Small intestine (tissue), 7 donors: Measurements from ENCODE around the gene PSMB8. TPM values are rescaled to one million over a fixed set of nuclear protein-coding genes. Genes with fewer than 3 reads are reported as not detected.
"Not testable (repeated sequence)": the region's sequence is repeated elsewhere in the genome, so short reads cannot be mapped to it uniquely, and the experiment has no call there.

Source experiments
- DNase-seq, 2 donors: peaks; one replicate each; pipeline versions ENCODE4 v3.0.0 to v3.0.0-alpha.2; 2013
- FAIRE-seq: peaks from 2 replicates; lab custom pipeline; 2012; peaks lifted over from hg19 to GRCh38; lab: Jason Lieb, UNC
- H3K27ac ChIP-seq, 3 donors: one replicate each; pipeline ENCODE4 v1.5.1; 2013; ENCODE audit warnings: low read length in 2 of 3, mild to moderate bottlenecking in 2 of 3, control low read depth in 1 of 3, inconsistent platforms in 1 of 3, low read depth in 1 of 3, moderate library complexity in 1 of 3
- H3K27me3 ChIP-seq, 3 donors: one replicate each; pipeline ENCODE4 v1.6.1; 2013; ENCODE audit warnings: low read length in 3 of 3, inconsistent platforms in 1 of 3; ENCODE audit not compliant: control insufficient read depth in 3 of 3, insufficient read depth in 3 of 3
- H3K36me3 ChIP-seq, 3 donors: one replicate each; pipeline ENCODE4 v1.6.1; 2013; ENCODE audit warnings: low read length in 3 of 3, inconsistent platforms in 1 of 3, low read depth in 1 of 3, mild to moderate bottlenecking in 1 of 3, moderate library complexity in 1 of 3; ENCODE audit not compliant: control insufficient read depth in 3 of 3, insufficient read depth in 2 of 3
- H3K4me1 ChIP-seq, 3 donors: one replicate each; pipeline ENCODE4 v1.6.1; 2013; ENCODE audit warnings: low read length in 2 of 3, inconsistent platforms in 1 of 3, low read depth in 1 of 3, mild to moderate bottlenecking in 1 of 3, moderate library complexity in 1 of 3; ENCODE audit not compliant: control insufficient read depth in 3 of 3, insufficient read depth in 2 of 3
- H3K4me3 ChIP-seq, 3 donors: one replicate each; pipeline ENCODE4 v1.5.1; 2013; ENCODE audit warnings: low read length in 3 of 3, control low read depth in 1 of 3, inconsistent platforms in 1 of 3, low read depth in 1 of 3, mild to moderate bottlenecking in 1 of 3, moderate library complexity in 1 of 3
- H3K9me3 ChIP-seq, 2 donors: one replicate each; pipeline ENCODE4 v1.6.1; 2013; ENCODE audit warnings: low read depth in 1 of 2, low read length in 1 of 2; ENCODE audit not compliant: control insufficient read depth in 2 of 2, insufficient read depth in 1 of 2
- WGBS, 3 donors: extraction: QIAGEN DNeasy Blood & Tissue Kit; methylation state at CpG; one replicate each; pipeline ENCODE4 v1.1.7; 2013; 5-methylcytosine and 5-hydroxymethylcytosine counted together
- polyA plus RNA-seq, 4 donors: library from polyadenylated mRNA; stranded (reverse) in 3 of 4; unstranded in 1 of 4; fragments of 200-250 nt in 3 of 4; fragments of 120-200 nt in 1 of 4; gene quantifications; one replicate each; pipeline versions ENCODE4 v1.2.1 to v1.2.3, GENCODE V29; 2013
- donor health status: healthy with polysubstance abuse.
- donor health status: control.
- donor health status: control.
- donor health status: Bipolar disorder and iron deficiency.
- donor health status: healthy.

The PSMB8 gene
- polyA plus RNA-seq, 4 donors = 48.0 to 329 (median 293) TPM

GRCh38 chr6:32815996-32816395, 27.9 kb downstream of the PSMB8 start:
- FAIRE-seq (no peak), DNase-seq (no peak)
- Histone ChIP-seq H3K36me3 (no peaks in the 10 kb centered on the region), H3K4me3 (no peak overlapping the region), H3K4me1 (no peaks in the 10 kb centered on the region), H3K9me3 (no peaks in the 10 kb centered on the region), H3K27ac (no peak overlapping the region), H3K27me3 (peaks cover 0 to 13% (median 0%) of the 10 kb centered on the region in 3 donors)
- 79 to 85% (median 82%) methylated on average over 2 of the region's 2 CpGs for WGBS, 3 donors

DNA sequence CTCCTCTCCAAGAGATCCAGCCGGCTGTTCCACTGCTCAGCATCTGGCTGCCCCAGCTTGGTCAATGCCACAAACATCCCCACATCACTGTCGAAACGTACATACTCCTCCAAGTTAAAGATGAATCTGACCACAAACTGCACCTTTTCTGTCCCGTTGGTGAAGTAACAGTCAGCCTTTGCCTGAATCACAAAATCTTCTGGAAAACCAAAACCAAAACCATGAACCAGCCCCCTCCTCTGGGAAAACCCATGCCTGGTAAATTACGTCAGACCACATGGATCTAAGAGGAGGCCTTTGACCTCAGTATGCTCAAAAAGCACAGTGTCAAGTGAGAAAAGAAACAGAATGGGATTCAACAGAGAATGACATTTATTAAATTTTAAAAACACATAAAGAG, 28.7 kb downstream of the PSMB8 start:
- 61 to 83% (median 76%) methylated on average over 5 of the region's 5 CpGs for WGBS, 3 donors
- peaks cover 0 to 13% (median 0%) of the 10 kb centered on the region in 3 donors for H3K27me3 ChIP-seq
- no peak overlapping the region for H3K27ac ChIP-seq
- H3K4me1 ChIP-seq = no peaks in the 10 kb centered on the region
- no peak overlapping the region for H3K4me3 ChIP-seq
- H3K9me3 ChIP-seq = no peaks in the 10 kb centered on the region
- no peaks in the 10 kb centered on the region for H3K36me3 ChIP-seq
- DNase-seq = no peak
- FAIRE-seq = no peak

- H3K27me3 ChIP-seq = peaks cover 0 to 13% (median 0%) of the 10 kb centered on the region in 3 donors
- no peaks in the 10 kb centered on the region for H3K4me1 ChIP-seq
- FAIRE-seq (no peak), DNase-seq (no peak)
- H3K27ac ChIP-seq = no peak overlapping the region
- no peak overlapping the region for H3K4me3 ChIP-seq
- 71 to 84% (median 80%) methylated on average over 2 of the region's 2 CpGs for WGBS, 3 donors
- no peaks in the 10 kb centered on the region for H3K36me3 ChIP-seq
- H3K9me3 ChIP-seq = no peaks in the 10 kb centered on the region
Observed at GRCh38 chr6:32814145-32814544, 29.7 kb downstream of the PSMB8 start.

GRCh38 chr6:32809171-32809570, 34.7 kb downstream of the PSMB8 start:
- WGBS, 3 donors = 3 to 43% (median 39%) methylated on average over 1 of the region's 1 CpG

DNA sequence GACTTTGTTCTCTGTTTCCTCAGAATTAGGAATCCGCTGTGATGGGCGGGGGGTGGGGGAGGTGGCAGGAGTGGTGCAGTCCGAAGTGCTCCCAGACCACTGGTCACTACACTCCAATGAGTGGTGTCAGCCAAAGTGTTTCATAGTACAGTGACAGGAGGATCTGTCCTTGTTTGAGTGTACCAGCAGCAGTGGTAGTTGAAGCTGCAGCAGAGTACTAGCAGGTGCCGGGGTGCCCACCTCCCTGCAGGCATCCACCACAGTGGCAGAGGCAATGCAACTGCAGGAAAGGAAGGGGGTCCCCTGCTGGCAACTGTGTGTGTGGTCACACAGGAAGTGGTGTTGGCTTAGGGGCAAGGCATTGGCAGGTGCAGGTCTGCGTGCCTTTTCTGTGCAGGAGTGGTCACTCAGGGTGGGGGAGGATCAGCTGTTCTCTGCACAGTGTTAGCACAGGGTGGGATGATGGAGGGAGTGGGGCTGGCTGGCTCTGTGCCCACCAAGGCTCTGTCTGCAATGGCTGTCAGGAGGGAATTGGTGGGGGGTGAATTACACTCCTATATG, 36.7 kb downstream of the PSMB8 start:
- no peak for DNase-seq
- Histone ChIP-seq H3K27ac (no peak overlapping the region), H3K9me3 (no peaks in the 10 kb centered on the region), H3K4me3 (no peak overlapping the region), H3K27me3 (peaks cover 0 to 6% (median 0%) of the 10 kb centered on the region in 3 donors), H3K4me1 (no peaks in the 10 kb centered on the region), H3K36me3 (no peaks in the 10 kb centered on the region)
- WGBS, 3 donors = 76 to 84% (median 80%) methylated on average over 5 of the region's 5 CpGs
- no peak for FAIRE-seq

More at GRCh38 chr6:32809171-32809570, 34.7 kb downstream of the PSMB8 start:
- no peaks in the 10 kb centered on the region for H3K4me1 ChIP-seq
- DNase-seq (no peak), FAIRE-seq (no peak)
- H3K27ac ChIP-seq = no peak overlapping the region
- H3K4me3 ChIP-seq = no peak overlapping the region
- no peaks in the 10 kb centered on the region for H3K9me3 ChIP-seq
- H3K27me3 ChIP-seq = peaks cover 0 to 14% (median 0%) of the 10 kb centered on the region in 3 donors
- H3K36me3 ChIP-seq = no peaks in the 10 kb centered on the region

DNA sequence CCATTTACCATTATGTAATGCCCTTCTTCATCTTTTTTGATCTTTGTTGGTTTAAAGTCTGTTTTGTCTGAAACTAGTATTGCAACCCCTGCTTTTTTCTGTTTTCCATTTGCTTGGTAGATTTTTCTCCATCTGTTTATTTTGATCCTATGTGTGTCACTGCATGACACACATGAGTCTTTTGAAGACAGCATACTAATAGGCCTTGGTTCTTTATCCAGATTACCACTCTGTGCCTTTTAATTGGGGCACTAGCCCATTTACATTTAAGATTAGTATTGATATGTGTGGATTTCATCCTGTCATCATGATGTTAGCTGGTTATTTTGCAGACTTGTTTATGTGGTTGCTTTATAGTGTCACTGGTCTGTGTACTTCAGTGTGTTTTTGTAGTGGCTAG, 38.4 kb downstream of the PSMB8 start:
- H3K4me1 ChIP-seq, H3K27ac ChIP-seq, H3K27me3 ChIP-seq, FAIRE-seq, H3K36me3 ChIP-seq, DNase-seq, H3K9me3 ChIP-seq, H3K4me3 ChIP-seq: not testable (repeated sequence)

DNA sequence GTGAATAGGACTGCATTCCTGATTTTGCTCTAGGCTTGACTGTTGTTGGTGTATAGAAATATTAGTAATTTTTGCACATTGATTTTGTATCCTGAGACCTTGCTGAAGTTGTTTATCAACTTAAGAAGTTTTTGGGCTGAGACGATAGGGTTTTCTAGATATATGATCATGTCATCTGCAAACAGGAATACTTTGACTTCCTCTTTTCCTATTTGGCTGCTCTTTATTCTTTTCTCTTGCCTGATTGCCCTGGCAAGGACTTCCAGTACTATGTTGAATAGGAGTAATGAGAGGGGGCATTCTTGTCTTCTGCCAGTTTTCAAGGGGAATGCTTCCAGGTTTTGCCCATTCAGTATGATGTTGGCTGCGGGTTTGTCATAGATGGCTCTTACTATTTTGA, 40.4 kb downstream of the PSMB8 start:
- FAIRE-seq (no peak), DNase-seq (no peak)
- WGBS, 3 donors = 40 to 76% (median 63%) methylated on average over 2 of the region's 2 CpGs
- peaks cover 0 to 5% of the 10 kb centered on the region in 2 donors for H3K9me3 ChIP-seq
- H3K27me3 ChIP-seq = peaks cover 0 to 16% (median 6%) of the 10 kb centered on the region in 3 donors
- no peak overlapping the region for H3K27ac ChIP-seq
- no peaks in the 10 kb centered on the region for H3K36me3 ChIP-seq
- H3K4me3 ChIP-seq = no peak overlapping the region
- no peaks in the 10 kb centered on the region for H3K4me1 ChIP-seq

GRCh38 chr6:32799740-32800139, 44.1 kb downstream of the PSMB8 start:
- peaks cover 0 to 5% of the 10 kb centered on the region in 2 donors for H3K9me3 ChIP-seq
- H3K27ac ChIP-seq = no peak overlapping the region
- no peaks in the 10 kb centered on the region for H3K4me1 ChIP-seq
- no peak for FAIRE-seq
- no peaks in the 10 kb centered on the region for H3K36me3 ChIP-seq
- DNase-seq = no peak
- 84 to 96% (median 88%) methylated on average over 3 of the region's 3 CpGs for WGBS, 3 donors
- H3K27me3 ChIP-seq = peaks cover 0 to 33% (median 6%) of the 10 kb centered on the region in 3 donors
- no peak overlapping the region for H3K4me3 ChIP-seq

GRCh38 chr6:32799168-32799567, 44.7 kb downstream of the PSMB8 start:
- no peak overlapping the region for H3K27ac ChIP-seq
- peaks cover 0 to 5% of the 10 kb centered on the region in 2 donors for H3K9me3 ChIP-seq
- no peak overlapping the region for H3K4me3 ChIP-seq
- no peaks in the 10 kb centered on the region for H3K4me1 ChIP-seq
- H3K27me3 ChIP-seq = peaks cover 0 to 36% (median 7%) of the 10 kb centered on the region in 3 donors
- no peaks in the 10 kb centered on the region for H3K36me3 ChIP-seq
- WGBS, 3 donors = 90 to 97% (median 92%) methylated on average over 3 of the region's 3 CpGs
- FAIRE-seq (no peak), DNase-seq (no peak)
